H1 (cell line): ENCODE measurements around the gene IARS2.

Experiments used
- EZH2 ChIP-seq: fragments of 200-600 bp; sonication (generic); IDR thresholded peaks from 2 replicates; pipeline ENCODE4 v1.7.1; 2012; ENCODE audit warnings: low read depth, mild to moderate bottlenecking, moderate library complexity, low read length, inconsistent platforms; ENCODE audit not compliant: severe bottlenecking
- GABPA ChIP-seq: IDR thresholded peaks from 2 replicates; pipeline ENCODE4 v1.6.1; 2011; ENCODE audit warnings: mild to moderate bottlenecking, low read length, moderate library complexity, borderline replicate concordance; ENCODE audit not compliant: insufficient read depth
- HDAC6 ChIP-seq: IDR thresholded peaks from one replicate; pipeline ENCODE4 v1.7.1; 2012; ENCODE audit warnings: low read depth, mild to moderate bottlenecking, inconsistent platforms, low read length, moderate library complexity
- KDM5A ChIP-seq: fragments of 200-600 bp; IDR thresholded peaks from 2 replicates; pipeline ENCODE4 v1.7.1; 2012; ENCODE audit warnings: mild to moderate bottlenecking, low read length, inconsistent platforms, mixed read lengths
- NRF1 ChIP-seq: IDR thresholded peaks from 2 replicates; pipeline ENCODE4 v1.6.1; 2011; ENCODE audit warnings: mild to moderate bottlenecking, low read depth, low read length, improper control_type of control experiment
- POLR2AphosphoS5 ChIP-seq: IDR thresholded peaks from 2 replicates; pipeline ENCODE4 v1.6.1; 2011; ENCODE audit warnings: low read depth, low read length
- POU5F1 ChIP-seq: IDR thresholded peaks from 2 replicates; pipeline ENCODE4 v1.6.1; 2011; ENCODE audit warnings: low read depth, mild to moderate bottlenecking, low read length, moderate library complexity
- RAD21 ChIP-seq, 2 experiments: IDR thresholded peaks in 1 of 2; conservative IDR thresholded peaks in 1 of 2; 2 replicates each; pipeline ENCODE4 v1.6.1; 2011; ENCODE audit warnings: low read depth in 2 of 2, low read length in 2 of 2, improper control_type of control experiment in 1 of 2, inconsistent platforms in 1 of 2, mild to moderate bottlenecking in 1 of 2, moderate library complexity in 1 of 2
- SP1 ChIP-seq: IDR thresholded peaks from 2 replicates; pipeline ENCODE4 v1.6.1; 2011; ENCODE audit warnings: low read depth, low read length
- TF ChIP-seq, protein P1 (sequence below), 3 experiments: IDR thresholded peaks; 1 replicate in 2 of 3; 2 replicates in 1 of 3; pipeline versions ENCODE4 v1.5.1 to v1.6.1; 2011; ENCODE audit warnings: low read length in 3 of 3, mild to moderate bottlenecking in 3 of 3, inconsistent platforms in 2 of 3, low read depth in 1 of 3, moderate library complexity in 1 of 3; ENCODE audit not compliant: insufficient read depth in 1 of 3; ENCODE audit errors: control extremely low read depth in 1 of 3

DNA sequence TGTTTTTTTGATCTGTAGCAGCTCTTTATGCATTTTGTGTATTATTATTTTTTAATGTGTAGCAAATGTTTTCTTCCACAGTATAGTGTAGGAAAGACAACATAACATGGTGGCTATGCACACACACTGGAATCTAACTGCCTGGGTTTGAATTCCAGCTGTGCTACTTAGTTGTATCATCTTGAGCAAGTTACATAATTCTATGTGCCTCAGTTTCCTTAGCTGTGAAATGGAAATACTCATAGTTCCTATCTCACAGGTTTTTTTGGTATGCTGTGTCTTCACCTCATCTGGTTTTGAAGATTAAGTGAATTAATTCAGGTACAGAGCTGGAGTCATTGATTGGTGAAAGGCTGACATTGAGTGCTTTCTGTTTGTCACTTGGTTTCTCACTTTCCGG lies 1.2 kb upstream of the IARS2 start:
- TF ChIP-seq GABPA: no peak
- no peak for TF ChIP-seq POU5F1
- TF ChIP-seq RAD21 (IDR thresholded peaks at IDR 0.05 in 1 of 2, conservative IDR thresholded peaks at IDR 0.05 in 1 of 2; ENCODE audit: low read depth in 2 of 2, low read length in 2 of 2): no peak
- TF ChIP-seq, protein P1, sequence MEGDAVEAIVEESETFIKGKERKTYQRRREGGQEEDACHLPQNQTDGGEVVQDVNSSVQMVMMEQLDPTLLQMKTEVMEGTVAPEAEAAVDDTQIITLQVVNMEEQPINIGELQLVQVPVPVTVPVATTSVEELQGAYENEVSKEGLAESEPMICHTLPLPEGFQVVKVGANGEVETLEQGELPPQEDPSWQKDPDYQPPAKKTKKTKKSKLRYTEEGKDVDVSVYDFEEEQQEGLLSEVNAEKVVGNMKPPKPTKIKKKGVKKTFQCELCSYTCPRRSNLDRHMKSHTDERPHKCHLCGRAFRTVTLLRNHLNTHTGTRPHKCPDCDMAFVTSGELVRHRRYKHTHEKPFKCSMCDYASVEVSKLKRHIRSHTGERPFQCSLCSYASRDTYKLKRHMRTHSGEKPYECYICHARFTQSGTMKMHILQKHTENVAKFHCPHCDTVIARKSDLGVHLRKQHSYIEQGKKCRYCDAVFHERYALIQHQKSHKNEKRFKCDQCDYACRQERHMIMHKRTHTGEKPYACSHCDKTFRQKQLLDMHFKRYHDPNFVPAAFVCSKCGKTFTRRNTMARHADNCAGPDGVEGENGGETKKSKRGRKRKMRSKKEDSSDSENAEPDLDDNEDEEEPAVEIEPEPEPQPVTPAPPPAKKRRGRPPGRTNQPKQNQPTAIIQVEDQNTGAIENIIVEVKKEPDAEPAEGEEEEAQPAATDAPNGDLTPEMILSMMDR (IDR thresholded peaks at IDR 0.05; ENCODE audit: control extremely low read depth in 1 of 3, insufficient read depth in 1 of 3, low read depth in 1 of 3, low read length in 3 of 3): no peak
- no peak for TF ChIP-seq KDM5A
- TF ChIP-seq POLR2AphosphoS5: no peak
- TF ChIP-seq NRF1: no peak
- no peak for TF ChIP-seq HDAC6
- no peak for TF ChIP-seq EZH2
- no peak for TF ChIP-seq SP1
